HCT116 (cell line): ENCODE data around the gene CUEDC1. TPM values are rescaled to one million over a fixed set of nuclear protein-coding genes. Genes with fewer than 3 reads are reported as not detected.

Experiments
- ATAC-seq: fragments of 200-7000 bp; cut with Tn5 transposase; 2 replicates; pipeline ENCODE4 v1.9.1; 2020; ENCODE audit warnings: mild to moderate bottlenecking, moderate library complexity
- BruUV-seq: library from RNA; stranded (reverse); fragments of 400-500 nt; replicated peaks from 2 replicates; lab custom pipeline; 2021; lab: Mats Ljungman, UMichigan
- CTCF ChIA-PET: fragments of 300-600 bp; sonication (Branson Sonifier 250); formaldehyde crosslinking; loops from one replicate; lab custom pipeline; 2021; ENCODE audit warnings: antibody characterized with exemption; lab: Charles Lee
- POLR2A ChIA-PET: fragments of 300-600, 350-600 bp; sonication (Branson Sonifier 250); formaldehyde crosslinking; loops from one replicate; lab custom pipeline; 2021; ENCODE audit warnings: antibody characterized with exemption; lab: Charles Lee
- RAD21 ChIA-PET, 2 experiments: fragments of 300-600 bp; sonication (Branson Sonifier 250); formaldehyde crosslinking; loops; one replicate each; lab custom pipeline; 2023; ENCODE audit warnings: low total read pairs in 2 of 2; ENCODE audit not compliant: uncharacterized antibody in 2 of 2, unreplicated experiment in 2 of 2, low non-redundant PET in 1 of 2; lab: Charles Lee
- DNase-seq: peaks from one replicate; pipeline ENCODE4 v3.0.0-alpha.2; 2010; ENCODE audit warnings: low read depth, low spot score
- H2AFZ ChIP-seq: fragments of 200-600 bp; shearing (Covaris generic), sonication (generic); 2 replicates; pipeline ENCODE4 v1.6.1; 2017; ENCODE audit warnings: low read depth, mixed run types, mixed read lengths, antibody characterized with exemption, low read length; ENCODE audit not compliant: poor library complexity, severe bottlenecking
- H3K27ac ChIP-seq: 2 replicates; pipeline ENCODE4 v1.5.1; 2012; ENCODE audit warnings: low read depth, low read length
- H3K27me3 ChIP-seq: fragments of 200-600 bp; sonication (generic); 2 replicates; pipeline ENCODE4 v1.6.1; 2016; ENCODE audit warnings: mixed run types, low read length, mixed read lengths; ENCODE audit not compliant: insufficient read depth
- H3K36me3 ChIP-seq, 2 experiments: fragments of 200-500 bp in 1 of 2; fragments of 200-600 bp in 1 of 2; sonication (Bioruptor generic) in 1 of 2; sonication (generic) in 1 of 2; 2 replicates each; pipeline versions ENCODE4 v1.5.1 to v1.6.1; 2014 to 2016; ENCODE audit warnings: low read length in 2 of 2, inconsistent platforms in 1 of 2, mixed read lengths in 1 of 2, mixed run types in 1 of 2; ENCODE audit not compliant: insufficient read depth in 2 of 2, control insufficient read depth in 1 of 2
- H3K4me1 ChIP-seq, 2 experiments: fragments of 200-600 bp in 1 of 2; sonication (generic) in 1 of 2; 2 replicates each; pipeline versions ENCODE4 v1.5.1 to v1.6.1; 2012 to 2017; ENCODE audit warnings: low read length in 2 of 2, inconsistent platforms in 1 of 2, mild to moderate bottlenecking in 1 of 2, mixed read lengths in 1 of 2, mixed run types in 1 of 2, moderate library complexity in 1 of 2; ENCODE audit not compliant: insufficient read depth in 2 of 2, control insufficient read depth in 1 of 2
- H3K4me2 ChIP-seq: fragments of 200-600 bp; sonication (generic); 2 replicates; pipeline ENCODE4 v1.6.1; 2017; ENCODE audit warnings: mixed run types, low read length, mixed read lengths
- H3K4me3 ChIP-seq, 2 experiments: fragments of 200-600 bp in 1 of 2; sonication (generic) in 1 of 2; replicated peaks in 1 of 2; 2 replicates each; pipeline ENCODE4 v1.5.1; 2011 to 2016; ENCODE audit warnings: low read length in 2 of 2, control low read depth in 1 of 2, low read depth in 1 of 2, mild to moderate bottlenecking in 1 of 2, mixed read lengths in 1 of 2, mixed run types in 1 of 2
- H3K79me2 ChIP-seq: fragments of 200-600 bp; sonication (generic); 2 replicates; pipeline ENCODE4 v1.6.1; 2017; ENCODE audit warnings: mild to moderate bottlenecking, mixed run types, low read length, moderate library complexity, mixed read lengths; ENCODE audit not compliant: insufficient read depth
- H3K9ac ChIP-seq: fragments of 200-600 bp; sonication (generic); 2 replicates; pipeline ENCODE4 v1.6.1; 2016; ENCODE audit warnings: low read length, mixed read lengths
- H3K9me2 ChIP-seq: fragments of 200-600 bp; sonication (generic), shearing (Covaris generic); 2 replicates; pipeline ENCODE4 v1.6.1; 2017; ENCODE audit warnings: mixed run types, mild to moderate bottlenecking, moderate library complexity; ENCODE audit not compliant: insufficient read depth
- H3K9me3 ChIP-seq, 2 experiments: fragments of 200-500 bp in 1 of 2; fragments of 200-600 bp in 1 of 2; sonication (Bioruptor generic) in 1 of 2; sonication (generic) in 1 of 2; 2 replicates each; pipeline ENCODE4 v1.6.1; 2014 to 2017; ENCODE audit warnings: low read length in 2 of 2, mixed read lengths in 2 of 2, inconsistent platforms in 1 of 2, low read depth in 1 of 2, mild to moderate bottlenecking in 1 of 2, mixed run types in 1 of 2, moderate library complexity in 1 of 2; ENCODE audit not compliant: control insufficient read depth in 1 of 2, insufficient read depth in 1 of 2
- H4K20me1 ChIP-seq: fragments of 200-600 bp; sonication (generic), shearing (Covaris generic); 2 replicates; pipeline ENCODE4 v1.6.1; 2017; ENCODE audit warnings: mixed run types, mild to moderate bottlenecking, moderate library complexity; ENCODE audit not compliant: insufficient read depth
- ATF3 ChIP-seq: IDR thresholded peaks from 2 replicates; pipeline ENCODE4 v1.6.1; 2012
- CBX3 ChIP-seq: IDR thresholded peaks from 2 replicates; pipeline ENCODE4 v1.6.1; 2012; ENCODE audit warnings: low read depth
- CEBPB ChIP-seq: IDR thresholded peaks from 2 replicates; pipeline ENCODE4 v1.6.1; 2012; ENCODE audit warnings: low read depth
- CTCF ChIP-seq, 3 experiments: fragments of 200-600 bp in 1 of 3; sonication (generic) in 1 of 3; IDR thresholded peaks in 2 of 3; conservative IDR thresholded peaks in 1 of 3; 2 replicates each; pipeline ENCODE4 v1.5.1; 2012 to 2017; ENCODE audit warnings: low read depth in 2 of 3, low read length in 2 of 3, antibody characterized with exemption in 1 of 3, borderline replicate concordance in 1 of 3, control low read depth in 1 of 3, mild to moderate bottlenecking in 1 of 3, mixed read lengths in 1 of 3, mixed run types in 1 of 3, moderate library complexity in 1 of 3; ENCODE audit not compliant: insufficient read depth in 1 of 3
- ELF1 ChIP-seq: IDR thresholded peaks from 2 replicates; pipeline ENCODE4 v1.6.1; 2012; ENCODE audit warnings: low read depth, borderline replicate concordance
- EZH2 ChIP-seq: fragments of 200-600 bp; sonication (generic); IDR thresholded peaks from 2 replicates; pipeline ENCODE4 v1.6.1; 2017; ENCODE audit warnings: antibody characterized with exemption, mixed run types
- EZH2phosphoT487 ChIP-seq: fragments of 200-600 bp; IDR thresholded peaks from 2 replicates; pipeline ENCODE4 v1.6.1; 2018; ENCODE audit warnings: antibody characterized with exemption, borderline replicate concordance
- FOSL1 ChIP-seq: IDR thresholded peaks from 2 replicates; pipeline ENCODE4 v1.6.1; 2012; ENCODE audit warnings: low read depth
- JUND ChIP-seq: IDR thresholded peaks from 2 replicates; pipeline ENCODE4 v1.6.1; 2012
- MAX ChIP-seq: IDR thresholded peaks from 2 replicates; pipeline ENCODE4 v1.6.1; 2012
- POLR2A ChIP-seq: IDR thresholded peaks from 2 replicates; pipeline ENCODE4 v1.7.0; 2011; ENCODE audit warnings: borderline replicate concordance; ENCODE audit not compliant: insufficient read depth, insufficient read length; ENCODE audit errors: extremely low read depth
- POLR2AphosphoS5 ChIP-seq: IDR thresholded peaks from 2 replicates; pipeline ENCODE4 v1.6.1; 2011; ENCODE audit warnings: mild to moderate bottlenecking, low read depth, low read length, moderate library complexity
- RAD21 ChIP-seq: IDR thresholded peaks from 2 replicates; pipeline ENCODE4 v1.6.1; 2012; ENCODE audit warnings: low read depth, mild to moderate bottlenecking
- REST ChIP-seq: IDR thresholded peaks from 2 replicates; pipeline ENCODE4 v1.6.1; 2012; ENCODE audit warnings: low read depth
- SIN3A ChIP-seq: IDR thresholded peaks from 2 replicates; pipeline ENCODE4 v1.6.1; 2012; ENCODE audit warnings: low read depth
- SP1 ChIP-seq: IDR thresholded peaks from 2 replicates; pipeline ENCODE4 v1.6.1; 2012; ENCODE audit warnings: low read depth
- SRF ChIP-seq: IDR thresholded peaks from 2 replicates; pipeline ENCODE4 v1.6.1; 2012; ENCODE audit warnings: low read depth
- TCF7L2 ChIP-seq: IDR thresholded peaks from 2 replicates; pipeline ENCODE4 v1.7.0; 2011; ENCODE audit warnings: borderline replicate concordance, inconsistent platforms; ENCODE audit not compliant: insufficient read depth, insufficient read length; ENCODE audit errors: extremely low read depth
- YY1 ChIP-seq: IDR thresholded peaks from 2 replicates; pipeline ENCODE4 v1.6.1; 2011; ENCODE audit warnings: low read length, low read depth, moderate library complexity, mild to moderate bottlenecking; ENCODE audit not compliant: insufficient replicate concordance; ENCODE audit errors: extremely low read depth
- ZFX ChIP-seq: fragments of 450-650 bp; IDR thresholded peaks from 2 replicates; pipeline ENCODE4 v1.6.1; 2017
- ZNF274 ChIP-seq: fragments of 200-500 bp; sonication (Bioruptor generic); IDR thresholded peaks from 2 replicates; pipeline ENCODE4 v1.6.1; 2014; ENCODE audit warnings: mild to moderate bottlenecking, low read depth, low read length, inconsistent platforms
- intact Hi-C: fragments of 100-400 bp; cut with micrococcal nuclease; formaldehyde crosslinking; loops from 2 replicates; pipeline ENCODE4 v1.10.0; 2022
- total RNA-seq: library from RNA; stranded (reverse); gene quantifications from one replicate; pipeline ENCODE4 v1.2.1, GENCODE V29; 2021; ENCODE audit not compliant: unreplicated experiment

CUEDC1 gene
- total RNA-seq, 1 experiment from 2014 or later: 60.2 TPM

GRCh38 chr17:57954397-57955182 lies 622 bp downstream of the CUEDC1 start:
- intact Hi-C loops: loop anchor here (5.0 kb wide), 1 partner anchor 57 kb away; no protein-coding TSS in a partner anchor
- H3K4me1 ChIP-seq: peaks cover 65 to 74% of the 10 kb centered on the region in 2 experiments
- DNase-seq (no peak), ATAC-seq (peak; percentile 46)
- peaks cover 0 to 5% of the 10 kb centered on the region in 2 experiments; a peak in 1 of 4 replicates for H3K36me3 ChIP-seq
- no peak overlapping the region for H2AFZ ChIP-seq
- peak overlapping the region; percentile 75 for H3K4me3 ChIP-seq
- H3K27me3 ChIP-seq: no peaks in the 10 kb centered on the region
- H3K9me2 ChIP-seq: no peaks in the 10 kb centered on the region
- no TSS peak for BruUV-seq
- no peaks in the 10 kb centered on the region for H4K20me1 ChIP-seq
- RAD21 ChIA-PET: interaction anchor here (1.0 to 1.2 kb wide), 3 partner anchors 32 to 94 kb away, joined by 3 to 4 read pairs (median 3); no protein-coding TSS in a partner anchor
- peak overlapping the region; percentile 85 for H3K4me2 ChIP-seq
- CTCF ChIA-PET: interaction anchor here (1.5 to 3.9 kb wide), 7 partner anchors 10 to 94 kb away, joined by 5 to 14 read pairs (median 9); no protein-coding TSS in a partner anchor
- H3K9ac ChIP-seq: peak overlapping the region; percentile 86
- H3K27ac ChIP-seq: peak overlapping the region; percentile 97
- POLR2A ChIA-PET: interaction anchor here (1.0 to 2.8 kb wide), 13 partner anchors 11 to 95 kb away, joined by 3 to 16 read pairs (median 5); partner anchors contain the start of genes SRSF1 and VEZF1
- H3K79me2 ChIP-seq: peaks cover 50% of the 10 kb centered on the region
- H3K9me3 ChIP-seq: no peaks in the 10 kb centered on the region
- no peak for TF ChIP-seq SRF
- TF ChIP-seq POLR2A: no peak
- TF ChIP-seq ELF1: no peak
- no peak for TF ChIP-seq MAX
- no peak for TF ChIP-seq JUND
- no peak for TF ChIP-seq ATF3
- TF ChIP-seq CBX3: no peak
- TF ChIP-seq ZFX: peak; percentile 82
- TF ChIP-seq ZNF274: no peak
- TF ChIP-seq EZH2: no peak
- no peak for TF ChIP-seq SP1
- no peak for TF ChIP-seq YY1
- peak; percentile 68 for TF ChIP-seq POLR2AphosphoS5
- no peak for TF ChIP-seq RAD21
- TF ChIP-seq CTCF (IDR thresholded peaks at IDR 0.05 in 2 of 3, conservative IDR thresholded peaks at IDR 0.05 in 1 of 3; ENCODE audit: borderline replicate concordance in 1 of 3, insufficient read depth in 1 of 3, low read depth in 2 of 3, low read length in 2 of 3): no peak
- no peak for TF ChIP-seq REST
- TF ChIP-seq FOSL1: no peak
- TF ChIP-seq CEBPB: no peak
- peak; percentile 49 for TF ChIP-seq TCF7L2
- no peak for TF ChIP-seq SIN3A
- no peak for TF ChIP-seq EZH2phosphoT487
